ENCODE measurements around the gene AP3B1.
A peak's percentile ranks its signal among the peaks of the same experiment; 100 is the strongest.
"Not testable (repeated sequence)": the region's sequence is repeated elsewhere in the genome, so short reads cannot be mapped to it uniquely, and the experiment has no call there.

The AP3B1 gene

DNA sequence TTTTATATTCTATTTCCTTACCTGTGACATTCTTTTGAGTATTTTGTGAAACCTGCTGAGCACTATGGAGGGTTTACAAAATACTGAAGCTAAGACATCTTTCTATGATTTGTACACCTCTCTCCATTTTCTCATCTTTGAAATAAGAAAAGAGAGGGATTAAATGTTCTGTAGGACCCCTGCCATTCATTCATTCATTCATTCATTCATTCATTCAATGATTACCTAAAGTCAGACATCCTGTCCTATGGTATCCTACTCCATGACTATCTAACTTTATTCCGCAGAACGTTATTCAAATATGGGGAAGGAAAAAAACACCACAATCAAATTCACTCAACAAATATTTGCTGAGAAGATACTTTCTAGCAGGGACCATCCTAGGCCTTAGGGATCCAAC lies 51.4 kb downstream of the AP3B1 start:
- DNase-seq: no peak

DNA sequence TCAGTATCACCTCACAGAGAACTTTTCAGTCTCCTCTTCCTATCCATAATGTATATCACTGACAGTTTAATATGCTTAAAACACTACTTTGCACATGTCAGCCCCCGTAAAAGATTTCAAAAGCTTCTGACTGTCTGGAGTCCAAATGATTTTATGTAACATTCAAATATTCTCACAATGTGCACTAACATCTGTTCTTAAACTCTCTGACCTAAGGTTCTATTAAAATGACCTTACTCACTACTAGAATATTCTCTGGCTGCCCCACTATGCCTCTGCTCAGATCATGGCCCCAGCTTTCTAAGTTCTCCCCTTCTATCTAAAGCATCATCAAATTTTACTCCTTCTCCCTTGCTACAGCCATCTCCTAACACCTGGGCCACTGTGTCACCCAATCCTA lies 52.5 kb downstream of the AP3B1 start:
- DNase-seq: no peak

DNA sequence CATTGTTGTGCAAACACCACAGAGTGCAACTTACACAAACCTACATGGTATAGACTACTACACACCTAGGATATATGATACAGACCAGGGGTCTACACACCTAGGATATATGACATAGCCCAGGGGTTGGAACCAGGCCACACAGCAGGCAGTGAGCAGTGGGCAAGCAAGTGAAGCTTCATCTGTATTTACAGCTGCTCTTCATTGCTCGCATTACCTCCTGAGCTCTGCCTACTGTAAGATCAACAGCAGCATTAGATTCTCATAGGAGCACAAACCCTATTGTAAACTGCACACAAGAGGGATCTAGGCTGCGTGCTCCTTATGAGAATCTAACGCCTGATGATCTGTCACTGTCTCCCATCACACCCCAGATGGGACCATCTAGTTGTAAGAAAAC lies 56.6 kb downstream of the AP3B1 start:
- no peak for DNase-seq

DNA sequence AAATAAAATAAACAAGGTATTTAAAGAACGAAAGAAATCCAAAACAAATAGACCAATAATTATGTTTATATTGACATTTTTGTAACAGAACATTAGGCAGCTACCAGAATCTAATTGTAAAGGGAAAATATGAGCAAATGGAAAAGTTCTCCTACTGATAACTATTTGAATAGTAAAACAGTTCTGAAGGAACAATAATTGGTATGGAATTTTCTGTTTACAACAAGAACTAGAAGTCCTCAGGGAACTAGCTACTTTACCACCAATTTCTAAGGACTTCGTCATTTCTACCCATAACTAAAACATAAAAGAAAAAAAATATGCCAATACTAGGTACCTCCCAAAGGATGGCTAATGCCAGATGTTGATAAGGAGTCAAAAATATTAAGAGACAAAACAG lies 58.5 kb downstream of the AP3B1 start:
- DNase-seq: no peak

DNA sequence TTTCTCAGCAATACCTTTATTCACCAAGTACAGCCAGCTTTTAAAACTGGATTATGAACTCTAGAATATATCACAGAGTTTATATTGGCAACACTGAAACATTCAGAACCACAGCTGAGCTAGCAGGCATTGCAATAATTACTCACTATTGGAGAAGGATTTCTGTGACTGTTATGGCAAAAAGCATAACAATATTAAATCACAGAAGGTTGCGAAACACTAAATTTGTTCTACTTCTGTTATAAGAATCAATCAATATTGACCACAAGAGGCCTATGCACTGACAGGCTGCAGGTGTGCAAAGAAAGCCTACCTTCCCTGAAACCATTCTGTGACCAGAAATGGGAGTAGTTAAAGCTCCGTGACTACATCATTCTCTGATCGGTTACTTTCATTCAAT lies 59.2 kb downstream of the AP3B1 start:
- peak in 1 of 3 experiments; percentile 1 for DNase-seq

DNA sequence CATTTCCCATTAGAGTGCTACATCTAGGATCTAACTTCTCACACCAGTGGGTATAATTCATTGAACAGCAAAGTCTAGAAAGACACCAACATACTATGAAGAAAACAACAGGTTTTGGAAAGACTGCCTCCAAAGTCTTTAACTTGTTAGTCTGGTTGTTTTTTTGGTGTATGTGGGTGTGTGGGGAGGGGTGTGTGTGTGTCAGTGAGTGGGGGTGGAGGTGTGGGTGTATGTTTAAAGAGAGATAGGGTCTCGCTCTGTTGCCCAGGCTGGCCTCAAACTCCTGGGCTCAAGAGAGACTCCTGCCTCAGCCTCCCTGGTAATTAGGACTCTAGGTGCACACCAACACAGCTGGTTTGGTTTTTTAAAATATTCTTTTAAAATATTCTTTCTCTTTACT lies 59.7 kb downstream of the AP3B1 start:
- DNase-seq: no peak

DNA sequence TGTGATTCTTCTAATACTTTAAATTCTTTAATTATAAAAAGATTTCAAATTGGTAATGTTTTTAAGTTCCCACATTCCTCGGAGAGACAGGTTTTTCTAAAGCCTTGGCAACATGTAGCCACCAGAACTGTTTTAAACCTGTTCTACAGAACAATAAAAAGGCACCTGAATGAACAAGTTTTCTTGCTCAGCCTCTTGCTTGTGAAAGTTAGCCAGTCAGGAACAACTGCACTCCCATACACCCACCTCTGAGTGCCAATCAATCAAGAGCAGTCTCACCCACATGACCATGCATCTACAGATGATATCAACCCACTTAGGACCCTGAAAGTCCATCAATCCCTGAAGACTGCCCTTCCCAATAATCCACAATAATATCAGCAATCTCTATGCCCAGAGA lies 62.3 kb downstream of the AP3B1 start:
- DNase-seq: no peak

DNA sequence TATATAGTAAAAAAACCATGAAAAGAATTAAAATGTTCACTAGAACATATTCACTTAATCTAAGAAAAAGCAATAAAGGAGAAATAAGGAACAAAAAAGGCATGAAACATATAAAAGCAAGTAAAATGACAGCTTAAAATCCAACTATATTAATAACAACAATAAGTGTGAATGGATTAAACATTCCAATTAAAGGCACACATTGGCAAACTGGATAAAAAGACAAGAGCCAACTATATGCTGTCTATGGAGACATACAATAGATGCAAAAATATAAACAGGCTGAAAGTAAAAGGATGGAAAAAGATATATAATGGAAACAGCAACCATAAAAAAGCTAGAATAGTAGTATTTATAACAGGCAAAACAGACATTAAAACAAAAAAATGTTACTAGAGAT lies 70.1 kb downstream of the AP3B1 start:
- no peak for DNase-seq

DNA sequence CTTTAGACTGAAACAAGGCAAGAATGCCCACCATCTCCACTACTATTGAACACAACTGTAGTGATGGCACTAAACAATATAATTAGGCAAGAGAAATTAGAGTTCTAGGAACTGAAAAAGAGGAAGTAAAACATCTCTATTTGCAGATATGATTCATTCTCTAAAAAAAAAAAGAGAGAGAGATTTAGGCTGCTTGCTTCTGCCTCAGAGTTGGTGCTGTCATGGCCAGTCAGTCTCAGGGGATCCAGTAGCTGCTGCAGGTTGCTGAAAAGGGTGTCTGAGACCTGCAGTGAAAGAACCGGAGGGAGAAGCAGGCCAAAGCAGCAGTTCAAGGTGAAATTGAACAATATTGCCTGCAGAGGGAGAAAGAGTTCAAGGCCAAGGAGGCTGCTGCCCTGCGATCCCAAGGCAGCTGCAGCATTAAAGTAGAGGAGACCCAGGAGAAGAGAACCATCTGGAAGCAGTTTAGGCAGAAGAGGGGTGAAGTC lies 72.5 kb downstream of the AP3B1 start:
- DNase-seq: no peak

DNA sequence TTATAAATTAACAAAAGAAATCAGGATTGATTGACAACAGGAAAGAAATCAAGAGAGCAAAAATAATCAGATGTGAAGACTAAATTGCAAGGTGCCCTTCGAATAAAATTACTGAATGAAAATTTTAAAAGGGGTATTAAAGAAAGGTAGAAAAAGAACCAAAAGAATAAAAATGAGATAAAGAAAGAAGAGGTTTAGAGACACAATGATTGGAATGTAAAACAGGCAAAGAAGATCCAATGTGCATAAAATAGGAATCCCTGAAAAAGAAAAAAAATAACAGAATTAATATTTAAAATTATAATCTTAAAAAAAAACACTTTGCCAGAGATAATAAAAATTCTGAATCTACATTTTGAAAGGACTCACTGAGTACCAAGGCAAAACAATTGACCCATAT lies 73.0 kb downstream of the AP3B1 start:
- DNase-seq: no peak

DNA sequence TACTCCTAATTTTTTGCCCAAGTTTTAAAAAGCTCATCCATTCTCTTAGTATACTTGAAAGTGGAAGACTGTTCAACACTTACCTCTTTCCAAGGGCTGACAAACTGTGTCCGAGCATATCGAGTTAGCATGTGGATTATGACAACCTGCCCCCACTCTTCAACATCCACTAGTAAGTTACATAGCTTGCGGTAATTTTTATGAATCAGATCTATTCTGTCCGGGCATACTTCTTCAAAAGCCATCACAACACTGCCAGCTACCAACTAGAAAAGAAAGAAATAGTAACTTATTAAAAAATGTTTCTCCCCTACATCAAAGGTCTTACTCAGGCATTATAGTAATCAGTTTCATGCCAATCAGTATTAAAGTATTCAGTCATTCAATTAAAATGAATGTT lies 78.5 kb downstream of the AP3B1 start:
- DNase-seq: no peak

DNA sequence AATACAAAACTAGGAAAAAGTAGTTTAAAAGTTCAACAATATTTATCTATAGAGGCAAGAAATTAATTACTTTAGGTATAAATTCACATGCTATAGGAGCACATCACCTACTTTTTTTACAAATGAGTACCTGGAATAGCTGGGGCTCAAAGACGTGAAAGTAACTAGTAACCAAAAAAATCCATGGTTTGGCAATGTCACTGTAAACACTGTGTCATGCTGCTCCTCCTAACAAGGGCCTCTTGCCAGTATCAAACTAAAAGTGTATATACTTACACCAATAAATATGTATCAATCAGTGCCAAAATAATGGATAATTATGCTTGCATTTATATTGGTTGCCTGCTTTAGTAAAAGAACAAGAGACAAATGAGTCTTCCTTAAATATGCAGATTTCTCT lies 78.9 kb downstream of the AP3B1 start:
- no peak for DNase-seq

DNA sequence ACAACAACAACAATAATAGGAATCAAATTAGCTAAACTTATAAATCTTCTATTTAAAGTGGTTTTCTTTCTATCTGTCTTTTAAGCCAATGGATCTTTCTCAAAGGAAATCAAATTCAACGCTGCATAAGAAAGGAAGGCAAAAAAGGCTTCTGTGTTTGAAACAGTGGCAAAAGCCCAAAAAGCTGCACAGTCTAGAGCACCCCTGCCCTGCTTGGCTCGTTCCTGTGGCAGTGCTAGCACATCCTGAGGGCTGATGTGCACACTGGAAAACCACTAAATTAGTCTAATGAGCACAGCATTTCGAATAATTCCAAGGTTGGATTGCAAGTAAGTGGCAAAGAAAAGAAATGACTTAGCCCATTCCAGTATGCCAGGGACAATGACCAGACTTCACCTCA lies 80.7 kb downstream of the AP3B1 start:
- DNase-seq: no peak

DNA sequence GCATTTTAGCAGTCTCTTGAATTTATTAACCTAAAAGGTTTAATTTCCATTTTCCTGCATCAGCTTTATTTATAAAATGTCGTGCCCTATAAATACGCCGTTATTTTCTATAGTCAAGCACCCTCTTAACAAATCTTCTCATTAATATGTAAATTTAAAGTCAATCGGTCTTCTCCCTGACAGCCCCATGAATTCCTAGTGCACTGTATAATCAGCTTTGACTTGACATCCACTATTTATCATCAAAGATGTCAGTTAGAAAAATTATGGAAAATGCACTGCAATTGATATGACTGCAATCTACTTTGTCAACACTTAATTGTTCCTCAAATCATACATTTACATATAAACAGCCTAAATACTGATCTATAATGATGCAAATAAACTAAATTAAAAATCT lies 83.4 kb downstream of the AP3B1 start:
- no peak for DNase-seq

DNA sequence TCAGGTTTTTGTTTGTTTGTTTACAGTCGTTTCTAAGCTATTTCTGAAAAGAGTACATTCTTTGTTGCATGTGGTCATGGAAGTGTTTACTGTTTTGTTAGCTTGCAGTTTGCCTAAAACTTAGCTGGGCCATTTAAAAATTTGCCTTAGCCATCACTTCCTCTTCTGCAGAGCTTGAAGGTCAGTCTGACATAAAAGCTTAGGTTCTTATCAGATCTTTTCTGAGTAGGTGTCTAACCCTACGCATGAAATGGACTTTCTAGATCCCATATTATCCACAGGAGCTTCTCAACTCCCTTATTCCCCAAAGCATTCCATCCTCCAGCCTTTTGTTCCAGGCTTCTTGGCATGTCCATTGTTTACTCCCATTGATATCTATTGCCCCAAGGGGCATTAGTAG lies 90.3 kb downstream of the AP3B1 start:
- no peak for DNase-seq

DNA sequence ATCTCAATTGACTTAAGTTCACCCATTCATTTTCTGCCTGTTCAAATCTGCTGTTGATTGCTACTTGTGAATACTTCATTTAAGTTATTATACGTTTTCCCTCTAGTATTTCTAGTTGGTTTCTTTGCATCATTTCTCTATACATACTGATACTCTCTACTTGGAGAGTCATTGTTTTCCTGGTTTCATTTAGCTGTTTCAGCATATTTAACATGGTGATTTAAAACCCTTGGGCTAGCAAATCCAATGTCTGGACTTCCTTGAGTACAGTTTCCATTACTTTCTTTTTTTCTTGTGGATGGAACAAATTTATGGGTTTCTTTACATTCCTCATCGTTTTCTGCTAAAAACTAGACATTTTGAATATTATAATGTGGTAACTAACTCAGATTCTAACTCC lies 90.7 kb downstream of the AP3B1 start:
- no peak for DNase-seq

DNA sequence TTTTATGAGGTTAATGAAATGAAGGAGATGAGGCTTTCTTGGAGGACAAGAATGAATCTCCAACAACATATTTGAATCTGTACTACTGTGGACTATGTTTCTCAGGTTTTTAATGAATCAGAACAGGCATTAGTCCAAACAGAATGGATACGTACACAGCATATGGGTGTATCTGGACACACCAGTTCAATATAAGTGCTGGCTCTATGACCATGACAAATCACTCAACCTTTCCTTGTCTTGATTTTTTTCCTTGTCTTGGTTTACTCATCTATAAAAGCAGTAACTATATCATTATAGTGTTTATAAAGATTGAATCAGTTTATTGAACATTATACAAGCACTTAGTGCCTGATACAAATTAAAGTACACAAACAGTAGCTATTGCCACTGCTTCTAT lies 104.1 kb downstream of the AP3B1 start:
- no peak for DNase-seq

DNA sequence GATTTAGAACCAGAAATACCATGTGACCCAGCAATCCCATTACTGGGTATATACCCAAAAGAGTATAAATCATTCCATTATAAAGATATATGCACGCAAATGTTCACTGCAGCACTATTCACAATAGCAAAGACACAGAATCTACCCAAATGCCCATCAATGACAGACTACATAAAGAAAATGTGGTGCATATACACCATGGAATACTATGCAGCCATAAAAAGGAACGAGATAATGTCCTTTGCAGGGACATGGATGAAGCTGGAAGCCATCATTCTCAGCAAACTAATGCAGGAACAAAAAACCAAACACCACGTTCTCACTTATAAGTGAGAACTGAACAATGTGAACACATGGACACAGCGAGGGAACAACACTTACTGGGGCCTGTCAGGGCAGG lies 105.8 kb downstream of the AP3B1 start:
- not testable (repeated sequence) for DNase-seq

DNA sequence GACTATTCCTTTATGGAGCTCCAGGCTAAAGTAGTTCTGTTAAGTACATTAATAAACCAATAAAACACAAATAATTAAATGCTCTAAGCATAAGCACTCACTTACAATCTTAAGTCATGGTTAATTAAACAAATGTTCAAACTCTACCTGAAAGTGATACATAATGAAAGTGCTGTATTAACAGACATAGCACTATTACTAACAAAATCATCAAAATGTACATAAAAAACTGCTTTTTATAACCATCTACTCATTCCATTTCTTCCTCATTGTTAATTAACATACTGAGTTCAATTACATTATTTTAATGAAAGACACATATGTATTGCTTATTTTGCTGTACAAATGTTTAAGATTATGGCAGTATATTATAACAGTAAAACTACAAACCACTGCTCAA lies 107.3 kb downstream of the AP3B1 start:
- no peak for DNase-seq

DNA sequence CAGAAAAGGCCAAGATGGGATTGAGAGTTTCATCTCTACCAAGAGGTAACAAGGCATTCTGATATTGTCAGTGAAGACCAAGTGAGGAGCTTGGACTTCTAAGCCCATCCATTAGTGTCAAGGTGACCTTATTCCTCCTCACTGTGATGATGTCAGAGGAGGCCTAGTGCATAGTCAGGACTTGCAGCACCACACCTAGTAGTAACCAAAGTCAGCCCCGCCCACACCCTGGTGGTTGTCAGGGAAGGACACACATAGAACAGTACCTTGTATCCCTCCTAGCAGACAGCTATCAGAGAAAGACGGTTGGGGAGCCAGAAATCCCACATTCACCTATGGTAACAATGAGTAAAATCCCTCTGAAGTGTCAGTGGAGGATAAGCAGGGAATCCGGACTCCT lies 111.7 kb downstream of the AP3B1 start:
- DNase-seq: no peak

DNA sequence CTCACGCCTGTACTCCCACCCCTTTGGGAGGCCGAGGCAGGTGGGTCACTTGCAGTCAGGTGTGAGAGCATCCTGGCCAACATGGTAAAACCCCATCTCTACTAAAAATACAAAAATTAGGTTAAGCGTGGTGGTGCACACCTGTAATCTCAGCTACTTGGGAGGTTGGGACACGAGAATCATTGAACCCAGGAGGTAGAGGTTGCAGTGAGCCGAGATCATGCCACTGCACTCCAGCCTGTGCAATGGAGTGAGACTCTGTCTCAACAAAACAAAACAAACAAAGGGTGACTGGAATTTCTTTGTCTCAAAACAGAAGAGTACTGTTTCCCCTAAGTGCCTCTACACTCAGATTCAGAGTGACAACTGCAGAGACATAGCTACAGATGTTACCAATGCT lies 116.1 kb downstream of the AP3B1 start:
- DNase-seq: no peak

DNA sequence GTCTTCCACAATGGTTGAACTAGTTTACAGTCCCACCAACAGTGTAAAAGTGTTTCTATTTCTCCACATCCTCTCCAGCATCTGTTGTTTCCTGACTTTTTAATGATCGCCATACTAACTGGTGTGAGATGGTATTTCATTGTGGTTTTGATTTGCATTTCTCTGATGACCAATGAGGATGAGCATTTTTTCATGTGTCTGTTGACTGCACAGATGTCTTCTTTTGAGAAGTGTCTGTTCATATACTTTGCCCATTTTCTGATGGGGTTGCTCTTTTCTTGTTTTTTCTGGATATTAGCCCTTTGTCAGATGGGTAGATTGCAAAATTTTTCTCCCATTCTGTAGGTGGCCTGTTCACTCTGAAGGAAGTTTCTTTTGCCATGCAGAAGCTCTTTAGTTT lies 124.2 kb downstream of the AP3B1 start:
- DNase-seq: not testable (repeated sequence)

DNA sequence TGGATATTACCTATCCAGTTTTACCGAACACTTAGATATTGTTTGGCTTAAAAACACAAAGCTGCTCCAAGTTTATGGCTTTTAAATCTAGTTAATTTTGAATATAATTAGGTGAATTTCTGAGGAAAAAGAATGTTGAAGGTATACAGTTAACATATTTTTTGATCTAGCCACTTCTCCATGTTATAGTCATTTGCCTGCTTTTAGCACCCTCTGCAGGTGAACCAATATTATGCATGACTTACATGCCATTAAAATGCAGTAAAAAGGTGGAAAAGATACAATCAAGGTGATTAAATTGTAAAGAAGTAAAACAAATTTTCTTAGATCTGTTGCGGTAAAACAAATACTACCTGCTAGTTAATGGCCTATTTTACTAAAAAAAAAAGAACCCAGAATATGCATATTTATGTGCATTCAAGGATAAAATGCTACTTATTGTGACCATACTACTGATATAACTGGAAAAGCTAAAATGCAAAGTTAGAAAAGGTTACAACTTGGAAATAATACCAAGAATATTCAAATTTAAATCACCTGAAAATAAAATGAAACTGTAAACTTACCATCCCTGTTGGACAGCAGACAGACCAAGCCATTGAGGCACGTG lies 132.1 kb downstream of the AP3B1 start:
- peak; percentile 31 to 64 (median 58) for DNase-seq

DNA sequence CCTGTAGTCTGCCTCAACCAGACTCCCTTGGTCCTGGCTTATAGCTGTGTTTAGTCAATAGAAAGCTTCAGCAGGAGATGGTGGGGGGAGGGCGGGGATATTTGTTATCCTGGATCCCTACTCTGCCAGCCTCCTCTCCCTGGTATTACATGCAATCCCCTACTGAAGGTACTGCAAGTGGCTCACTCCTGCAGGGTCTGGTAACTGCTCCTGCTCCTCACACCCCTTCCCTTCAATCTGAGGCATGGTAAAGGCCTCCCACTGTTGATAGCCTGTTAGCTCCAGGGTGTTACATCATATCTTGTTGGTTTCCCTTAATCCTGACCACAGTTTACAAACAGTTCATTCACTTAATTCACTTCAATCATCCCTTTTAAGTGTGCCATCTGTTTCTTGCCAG lies 137.5 kb downstream of the AP3B1 start:
- DNase-seq: no peak

DNA sequence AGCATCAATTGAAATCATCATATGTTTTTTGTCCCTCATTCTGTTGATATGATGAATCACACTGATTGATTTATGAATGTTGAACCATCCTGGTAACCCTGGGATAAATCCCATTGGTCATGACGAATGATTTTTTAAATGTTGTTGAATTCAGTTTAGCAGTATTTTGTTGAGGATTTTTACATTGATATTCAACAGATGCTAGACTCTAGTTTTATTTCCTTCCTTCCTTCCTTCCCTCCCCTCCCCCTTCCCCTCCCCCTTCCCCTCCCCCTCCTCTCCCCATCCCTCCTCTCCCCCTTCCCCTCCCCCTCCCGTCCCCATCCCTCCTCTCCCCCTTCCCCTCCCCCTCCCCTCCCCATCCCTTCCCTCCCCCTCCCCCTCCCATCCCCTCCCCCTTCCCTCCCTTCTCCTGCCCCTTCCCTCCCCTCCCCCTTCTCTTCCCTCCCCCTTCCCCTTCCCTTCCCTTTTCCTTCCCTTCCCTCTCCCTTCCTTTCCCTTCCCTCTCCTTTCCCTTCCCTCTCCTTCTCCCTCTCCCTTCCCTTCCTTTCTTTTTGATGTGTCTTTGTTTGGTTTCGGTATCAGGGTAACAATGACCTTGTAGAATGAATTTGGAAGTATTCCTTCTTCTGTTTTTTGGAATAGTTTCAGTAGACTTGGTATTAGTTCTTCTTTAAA lies 142.8 kb downstream of the AP3B1 start:
- DNase-seq: no peak

Measured in NCI-H1417 (cell line).